Suprapubic skin (tissue), 3 donors: ENCODE measurements around the gene SORCS2.

ENCODE experiments used
- CTCF ChIP-seq, 2 donors: fragments of 200-600 bp in 1 of 2; fragments of 450-650 bp in 1 of 2; sonication (generic) in 1 of 2; IDR thresholded peaks; one replicate each; pipeline ENCODE4 v1.5.1; 2016 to 2019; ENCODE audit warnings: antibody characterized with exemption in 2 of 2, mild to moderate bottlenecking in 1 of 2, moderate library complexity in 1 of 2
- POLR2A ChIP-seq, 2 donors: fragments of 450-650 bp; IDR thresholded peaks; one replicate each; pipeline ENCODE4 v1.6.1; 2017; ENCODE audit warnings: antibody characterized with exemption in 2 of 2, mild to moderate bottlenecking in 2 of 2, moderate library complexity in 2 of 2

DNA sequence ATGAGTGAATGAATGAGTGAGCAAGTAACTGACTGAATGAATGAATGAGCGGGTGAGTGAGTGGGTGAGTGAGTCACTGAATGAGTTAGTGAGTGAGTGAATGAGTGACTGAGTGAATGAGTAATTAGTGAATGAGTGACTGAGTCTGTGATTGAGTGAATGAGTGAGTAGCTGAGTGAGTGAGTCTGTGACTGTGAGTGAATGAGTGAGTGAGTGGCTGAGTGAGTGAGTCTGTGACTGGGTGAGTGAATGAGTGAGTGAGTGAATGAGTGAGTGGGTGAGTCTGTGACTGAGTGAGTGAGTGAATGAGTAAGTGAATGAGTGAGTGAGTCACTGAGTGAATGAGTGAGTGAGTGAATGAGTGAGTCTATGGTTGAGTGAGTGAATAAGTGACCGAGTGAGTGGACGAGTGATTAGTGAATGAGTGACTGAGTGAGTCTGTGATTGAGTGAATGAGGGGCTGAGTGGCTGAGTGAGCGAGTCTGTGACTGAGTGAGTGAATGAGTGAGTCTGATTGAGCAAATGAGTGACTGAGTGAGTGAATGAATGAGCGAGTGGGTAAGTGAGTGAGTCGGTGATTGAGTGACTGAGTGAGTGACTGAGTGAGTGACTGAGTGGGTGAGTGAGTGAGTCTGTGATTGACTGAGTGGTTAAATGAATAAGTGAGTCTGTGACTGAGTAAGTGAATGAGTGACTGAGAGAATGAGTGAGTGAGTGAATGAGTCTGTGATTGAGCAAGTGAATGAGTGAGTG is 465.4 kb downstream of the SORCS2 start:
- TF ChIP-seq POLR2A (IDR thresholded peaks at IDR 0.05): no peak
- TF ChIP-seq CTCF (IDR thresholded peaks at IDR 0.05): no peak
